OCI-LY1 (cell line): ENCODE measurements around the gene GRK5.

ENCODE experiments used
- H2AFZ ChIP-seq: fragments of 200-600 bp; sonication (generic), shearing (Covaris generic); 2 replicates; pipeline ENCODE4 v1.6.0; 2014; ENCODE audit warnings: antibody characterized with exemption, mild to moderate bottlenecking, low read length
- H3F3A ChIP-seq: fragments of 200-600 bp; sonication (generic), shearing (Covaris generic); 2 replicates; pipeline ENCODE4 v1.6.0; 2014; ENCODE audit warnings: mild to moderate bottlenecking, antibody characterized with exemption, low read length, moderate library complexity; ENCODE audit not compliant: insufficient read depth
- H3K27ac ChIP-seq: fragments of 200-600 bp; sonication (generic); 2 replicates; pipeline ENCODE4 v1.5.1; 2014; ENCODE audit warnings: low read length, mixed run types, mild to moderate bottlenecking, low read depth; ENCODE audit not compliant: poor library complexity, severe bottlenecking
- H3K27me3 ChIP-seq: fragments of 200-600 bp; sonication (generic); 2 replicates; pipeline ENCODE4 v1.6.0; 2014; ENCODE audit warnings: antibody characterized with exemption, mild to moderate bottlenecking, low read length, moderate library complexity; ENCODE audit not compliant: insufficient read depth
- H3K36me3 ChIP-seq: fragments of 200-600 bp; sonication (generic); 2 replicates; pipeline ENCODE4 v1.6.1; 2014; ENCODE audit warnings: mild to moderate bottlenecking, antibody characterized with exemption, low read length, moderate library complexity, mixed read lengths; ENCODE audit not compliant: insufficient read depth
- H3K4me1 ChIP-seq: fragments of 200-600 bp; sonication (generic); 2 replicates; pipeline ENCODE4 v1.5.1; 2014; ENCODE audit warnings: mild to moderate bottlenecking, low read length, moderate library complexity; ENCODE audit not compliant: insufficient read depth, severe bottlenecking
- H3K4me2 ChIP-seq: fragments of 200-600 bp; sonication (generic), shearing (Covaris generic); 2 replicates; pipeline ENCODE4 v1.6.1; 2014; ENCODE audit warnings: low read length
- H3K4me3 ChIP-seq: fragments of 200-600 bp; sonication (generic); 2 replicates; pipeline ENCODE4 v1.5.1; 2014; ENCODE audit warnings: low read length, low read depth, mild to moderate bottlenecking, mixed read lengths; ENCODE audit not compliant: poor library complexity, severe bottlenecking
- H3K79me2 ChIP-seq: fragments of 200-600 bp; shearing (Covaris generic); 2 replicates; pipeline ENCODE4 v1.6.1; 2016; ENCODE audit warnings: mixed run types, low read length, mixed read lengths; ENCODE audit not compliant: insufficient read depth
- H3K9ac ChIP-seq: fragments of 200-600 bp; sonication (generic), shearing (Covaris generic); 2 replicates; pipeline ENCODE4 v1.6.1; 2014; ENCODE audit warnings: mild to moderate bottlenecking, low read length, mixed read lengths
- H3K9me2 ChIP-seq: fragments of 200-600 bp; sonication (generic), shearing (Covaris generic); 2 replicates; pipeline ENCODE4 v1.6.1; 2014; ENCODE audit warnings: low read depth, mild to moderate bottlenecking, low read length, mixed read lengths
- H3K9me3 ChIP-seq: fragments of 200-600 bp; shearing (Covaris generic); 2 replicates; pipeline ENCODE4 v1.6.1; 2014; ENCODE audit warnings: low read length, mixed read lengths
- H4K20me1 ChIP-seq: fragments of 200-600 bp; sonication (generic), shearing (Covaris generic); 2 replicates; pipeline ENCODE4 v1.6.0; 2016; ENCODE audit warnings: mild to moderate bottlenecking, low read length; ENCODE audit not compliant: insufficient read depth
- EZH2 ChIP-seq: fragments of 200-600 bp; sonication (generic), shearing (Covaris generic); IDR thresholded peaks from 2 replicates; pipeline ENCODE4 v1.8.0; 2017; ENCODE audit warnings: borderline replicate concordance, mixed run types, mild to moderate bottlenecking, antibody characterized with exemption, low read length, moderate library complexity, mixed read lengths
- TF ChIP-seq, protein P1 (sequence below): fragments of 200-600 bp; sonication (generic), shearing (Covaris generic); IDR thresholded peaks from 2 replicates; pipeline ENCODE4 v1.5.1; 2017; ENCODE audit warnings: mild to moderate bottlenecking, antibody characterized with exemption, low read length, moderate library complexity, mixed read lengths

GRK5 gene

DNA sequence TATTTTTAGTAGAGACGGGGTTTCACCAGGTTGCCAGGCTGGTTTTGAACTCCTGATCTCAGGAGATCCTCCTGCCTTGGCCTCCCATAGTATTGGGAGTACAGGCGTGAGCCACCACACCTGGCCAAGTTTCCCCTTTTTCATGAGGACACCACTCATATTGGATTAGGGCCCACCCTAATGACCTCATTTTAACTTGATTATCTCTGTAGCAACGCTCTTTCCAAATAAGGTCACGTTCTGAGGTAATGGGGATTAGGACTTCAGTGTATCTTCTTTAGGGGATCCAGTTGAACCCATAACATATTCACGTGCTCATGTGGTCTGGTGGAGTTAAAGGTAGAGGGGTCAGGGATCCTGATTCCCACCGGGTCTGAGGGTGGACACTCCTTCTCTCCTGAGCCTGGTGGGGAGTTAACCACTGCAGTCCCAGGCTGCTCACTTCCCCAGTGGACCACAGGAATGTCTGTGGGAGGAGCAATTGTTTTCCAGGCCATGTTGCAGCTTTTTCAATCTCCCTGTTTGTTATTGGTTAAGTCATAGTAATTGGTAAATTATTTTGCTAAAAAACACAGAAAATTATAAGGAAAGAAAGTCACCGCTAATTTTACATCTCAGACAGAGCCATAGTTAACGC lies 130.5 kb downstream of the GRK5 start:
- Histone ChIP-seq H2AFZ (no peak overlapping the region), H3K9me2 (no peaks in the 10 kb centered on the region), H3K4me1 (no peaks in the 10 kb centered on the region), H3K9me3 (no peaks in the 10 kb centered on the region), H3F3A (no peaks in the 10 kb centered on the region), H3K27ac (no peak overlapping the region), H3K4me3 (no peak overlapping the region), H3K27me3 (no peaks in the 10 kb centered on the region; the same call in none of the 2 replicates), H3K79me2 (no peaks in the 10 kb centered on the region), H4K20me1 (no peaks in the 10 kb centered on the region), H3K36me3 (no peaks in the 10 kb centered on the region), H3K4me2 (no peak overlapping the region), H3K9ac (no peak overlapping the region)
- TF ChIP-seq EZH2, result no peak
- TF ChIP-seq, protein P1, sequence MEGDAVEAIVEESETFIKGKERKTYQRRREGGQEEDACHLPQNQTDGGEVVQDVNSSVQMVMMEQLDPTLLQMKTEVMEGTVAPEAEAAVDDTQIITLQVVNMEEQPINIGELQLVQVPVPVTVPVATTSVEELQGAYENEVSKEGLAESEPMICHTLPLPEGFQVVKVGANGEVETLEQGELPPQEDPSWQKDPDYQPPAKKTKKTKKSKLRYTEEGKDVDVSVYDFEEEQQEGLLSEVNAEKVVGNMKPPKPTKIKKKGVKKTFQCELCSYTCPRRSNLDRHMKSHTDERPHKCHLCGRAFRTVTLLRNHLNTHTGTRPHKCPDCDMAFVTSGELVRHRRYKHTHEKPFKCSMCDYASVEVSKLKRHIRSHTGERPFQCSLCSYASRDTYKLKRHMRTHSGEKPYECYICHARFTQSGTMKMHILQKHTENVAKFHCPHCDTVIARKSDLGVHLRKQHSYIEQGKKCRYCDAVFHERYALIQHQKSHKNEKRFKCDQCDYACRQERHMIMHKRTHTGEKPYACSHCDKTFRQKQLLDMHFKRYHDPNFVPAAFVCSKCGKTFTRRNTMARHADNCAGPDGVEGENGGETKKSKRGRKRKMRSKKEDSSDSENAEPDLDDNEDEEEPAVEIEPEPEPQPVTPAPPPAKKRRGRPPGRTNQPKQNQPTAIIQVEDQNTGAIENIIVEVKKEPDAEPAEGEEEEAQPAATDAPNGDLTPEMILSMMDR, result no peak

DNA sequence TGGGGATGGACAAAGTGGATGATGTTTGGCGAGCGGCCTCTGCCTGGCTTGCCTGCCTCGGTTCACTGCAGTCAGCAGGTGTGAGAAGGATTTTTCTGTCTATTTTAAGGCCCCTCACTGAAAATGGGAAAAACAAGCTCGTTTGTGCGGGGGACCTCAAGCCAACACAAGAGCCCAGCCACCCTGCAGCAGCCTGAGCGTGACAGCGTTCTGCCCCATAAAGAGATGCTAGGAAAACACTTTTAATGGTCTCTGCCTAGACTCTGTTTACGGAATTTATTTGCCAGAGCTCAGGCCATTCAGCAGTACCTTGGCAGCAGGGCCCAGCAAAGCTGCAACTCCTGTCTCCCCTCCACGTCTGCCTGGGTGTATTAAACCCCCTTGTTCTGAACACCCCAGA lies 131.7 kb downstream of the GRK5 start:
- Histone ChIP-seq H3K4me2 (no peak overlapping the region), H3K4me1 (no peaks in the 10 kb centered on the region), H3K9me2 (no peaks in the 10 kb centered on the region), H3F3A (no peaks in the 10 kb centered on the region), H4K20me1 (no peaks in the 10 kb centered on the region), H3K27me3 (no peaks in the 10 kb centered on the region; the same call in none of the 2 replicates), H3K27ac (no peak overlapping the region), H3K9me3 (no peaks in the 10 kb centered on the region), H3K4me3 (no peak overlapping the region), H2AFZ (no peak overlapping the region), H3K9ac (no peak overlapping the region), H3K36me3 (no peaks in the 10 kb centered on the region), H3K79me2 (no peaks in the 10 kb centered on the region)
- TF ChIP-seq EZH2, result no peak
- TF ChIP-seq, protein P1, result no peak

DNA sequence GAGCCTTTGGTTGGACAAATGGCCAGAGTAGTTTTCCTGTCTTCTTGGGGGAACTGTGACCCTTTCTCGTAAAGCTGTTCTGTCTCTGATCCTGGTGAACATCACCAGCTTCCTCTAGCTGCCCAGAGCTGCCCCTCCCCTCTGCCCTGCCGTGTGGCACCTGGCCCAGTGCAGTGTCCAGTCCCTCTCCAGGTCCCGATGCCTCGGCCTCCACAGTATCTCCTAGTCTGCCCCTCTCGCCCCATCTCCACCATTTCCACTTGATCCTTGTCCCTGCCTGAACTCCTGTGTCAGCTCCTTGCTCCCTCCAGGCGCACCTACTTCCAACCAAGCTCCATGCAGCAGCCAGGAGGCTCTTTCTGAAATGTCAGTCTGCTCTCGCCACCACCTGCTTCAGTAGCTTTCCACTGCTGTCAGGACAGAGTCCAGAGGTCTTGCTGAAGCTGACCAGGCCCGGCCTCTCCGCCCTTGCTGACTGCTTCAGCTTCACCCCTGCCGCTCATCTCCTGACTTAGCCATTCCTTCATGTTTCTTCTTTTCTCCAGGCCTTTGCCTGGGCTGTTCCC lies 133.6 kb downstream of the GRK5 start:
- no peak overlapping the region for H3K4me3 ChIP-seq
- no peaks in the 10 kb centered on the region for H3F3A ChIP-seq
- no peaks in the 10 kb centered on the region for H4K20me1 ChIP-seq
- no peak for TF ChIP-seq EZH2
- TF ChIP-seq, protein P1, result no peak
- no peak overlapping the region for H2AFZ ChIP-seq
- H3K4me1 ChIP-seq, result no peaks in the 10 kb centered on the region
- H3K9me3 ChIP-seq, result no peaks in the 10 kb centered on the region
- no peak overlapping the region for H3K4me2 ChIP-seq
- H3K27me3 ChIP-seq, result no peaks in the 10 kb centered on the region; the same call in none of the 2 replicates
- H3K79me2 ChIP-seq, result no peaks in the 10 kb centered on the region
- no peaks in the 10 kb centered on the region for H3K9me2 ChIP-seq
- H3K36me3 ChIP-seq, result no peaks in the 10 kb centered on the region
- no peak overlapping the region for H3K27ac ChIP-seq
- no peak overlapping the region for H3K9ac ChIP-seq
